ENCODE results near the gene SMG6.

Gene SMG6

DNA sequence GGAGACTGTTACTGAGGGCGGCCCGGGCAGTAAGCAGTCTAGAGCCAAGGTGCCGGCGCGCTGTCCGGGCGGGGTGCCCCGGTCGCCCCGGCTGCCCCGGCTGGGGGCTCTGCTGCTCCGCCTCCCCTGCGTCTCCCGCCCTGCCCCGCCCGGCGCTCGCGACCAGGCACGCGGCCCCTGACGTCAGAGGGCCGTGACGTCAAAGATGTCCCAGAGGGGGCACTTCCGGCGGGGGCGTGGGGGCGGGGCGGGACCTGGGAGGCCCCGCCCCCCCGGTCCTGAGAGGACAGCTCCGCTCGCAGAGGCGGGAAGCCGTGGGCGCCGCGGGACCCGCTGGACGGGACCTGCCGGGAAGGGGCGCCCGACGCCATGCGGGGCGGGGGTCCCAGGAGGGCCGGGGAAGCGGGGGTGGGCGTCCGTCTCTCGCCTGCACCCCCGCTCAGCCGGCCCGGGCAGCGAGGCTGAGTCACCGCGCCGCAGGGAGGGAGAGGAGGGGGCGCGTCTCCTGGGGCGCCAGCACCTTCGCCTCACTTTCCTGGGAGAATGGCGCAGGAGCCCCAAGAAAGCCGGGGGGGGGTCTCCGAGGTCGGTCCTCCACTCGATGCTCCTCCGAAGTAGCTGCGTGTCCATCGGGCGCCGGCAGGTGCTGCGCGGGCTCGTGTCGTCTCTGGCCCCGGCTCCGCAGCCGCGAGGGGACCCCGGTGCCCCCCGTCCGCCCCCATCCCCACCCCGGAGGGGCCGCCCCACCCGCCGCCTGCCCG is 253.1 kb downstream of the SMG6 start (continued):
- TF ChIP-seq ZBTB8A (tag by site-specific recombination; IDR thresholded peaks at IDR 0.05), result 0 out of 2 replicates have a peak, but pooled peaks have one; percentile 36
- TF ChIP-seq, protein P1, sequence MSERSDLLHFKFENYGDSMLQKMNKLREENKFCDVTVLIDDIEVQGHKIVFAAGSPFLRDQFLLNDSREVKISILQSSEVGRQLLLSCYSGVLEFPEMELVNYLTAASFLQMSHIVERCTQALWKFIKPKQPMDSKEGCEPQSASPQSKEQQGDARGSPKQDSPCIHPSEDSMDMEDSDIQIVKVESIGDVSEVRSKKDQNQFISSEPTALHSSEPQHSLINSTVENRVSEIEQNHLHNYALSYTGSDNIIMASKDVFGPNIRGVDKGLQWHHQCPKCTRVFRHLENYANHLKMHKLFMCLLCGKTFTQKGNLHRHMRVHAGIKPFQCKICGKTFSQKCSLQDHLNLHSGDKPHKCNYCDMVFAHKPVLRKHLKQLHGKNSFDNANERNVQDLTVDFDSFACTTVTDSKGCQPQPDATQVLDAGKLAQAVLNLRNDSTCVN (tag by site-specific recombination; optimal IDR thresholded peaks at IDR 0.05), result peak; percentile 50
- peak; percentile 82 for TF ChIP-seq KLF10 (tag by site-specific recombination; IDR thresholded peaks at IDR 0.05)
- no peak for TF ChIP-seq ZNF549 (tag by site-specific recombination; IDR thresholded peaks at IDR 0.05)
- TF ChIP-seq ZNF704 (tag by site-specific recombination; IDR thresholded peaks at IDR 0.05), result no peak
- no peak for TF ChIP-seq ZNF350 (tag by site-specific recombination; IDR thresholded peaks at IDR 0.05)
- TF ChIP-seq ZBTB7A (tag by site-specific recombination; IDR thresholded peaks at IDR 0.05; ENCODE audit: low read depth), result no peak
- TF ChIP-seq, protein P2, sequence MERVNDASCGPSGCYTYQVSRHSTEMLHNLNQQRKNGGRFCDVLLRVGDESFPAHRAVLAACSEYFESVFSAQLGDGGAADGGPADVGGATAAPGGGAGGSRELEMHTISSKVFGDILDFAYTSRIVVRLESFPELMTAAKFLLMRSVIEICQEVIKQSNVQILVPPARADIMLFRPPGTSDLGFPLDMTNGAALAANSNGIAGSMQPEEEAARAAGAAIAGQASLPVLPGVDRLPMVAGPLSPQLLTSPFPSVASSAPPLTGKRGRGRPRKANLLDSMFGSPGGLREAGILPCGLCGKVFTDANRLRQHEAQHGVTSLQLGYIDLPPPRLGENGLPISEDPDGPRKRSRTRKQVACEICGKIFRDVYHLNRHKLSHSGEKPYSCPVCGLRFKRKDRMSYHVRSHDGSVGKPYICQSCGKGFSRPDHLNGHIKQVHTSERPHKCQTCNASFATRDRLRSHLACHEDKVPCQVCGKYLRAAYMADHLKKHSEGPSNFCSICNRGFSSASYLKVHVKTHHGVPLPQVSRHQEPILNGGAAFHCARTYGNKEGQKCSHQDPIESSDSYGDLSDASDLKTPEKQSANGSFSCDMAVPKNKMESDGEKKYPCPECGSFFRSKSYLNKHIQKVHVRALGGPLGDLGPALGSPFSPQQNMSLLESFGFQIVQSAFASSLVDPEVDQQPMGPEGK (tag by site-specific recombination; IDR thresholded peaks at IDR 0.05), result peak; percentile 88
- TF ChIP-seq ZNF221 (tag by site-specific recombination; IDR thresholded peaks at IDR 0.05; ENCODE audit: borderline replicate concordance), result no peak
- TF ChIP-seq SP3 (tag by site-specific recombination; IDR thresholded peaks at IDR 0.05), result peak; percentile 65
- peak; percentile 57 for TF ChIP-seq EGR2 (tag by site-specific recombination; IDR thresholded peaks at IDR 0.05; ENCODE audit: low read depth)
- peak; percentile 61 for TF ChIP-seq GLIS1 (tag by site-specific recombination; IDR thresholded peaks at IDR 0.05)
- no peak for TF ChIP-seq ZNF664 (tag by site-specific recombination; IDR thresholded peaks at IDR 0.05)
- peak; percentile 99 for TF ChIP-seq ZNF629 (tag by site-specific recombination; IDR thresholded peaks at IDR 0.05)
- no peak for TF ChIP-seq HOXA7 (CRISPR knock-in tag; IDR thresholded peaks at IDR 0.05; ENCODE audit: borderline replicate concordance)
- TF ChIP-seq, protein P3, sequence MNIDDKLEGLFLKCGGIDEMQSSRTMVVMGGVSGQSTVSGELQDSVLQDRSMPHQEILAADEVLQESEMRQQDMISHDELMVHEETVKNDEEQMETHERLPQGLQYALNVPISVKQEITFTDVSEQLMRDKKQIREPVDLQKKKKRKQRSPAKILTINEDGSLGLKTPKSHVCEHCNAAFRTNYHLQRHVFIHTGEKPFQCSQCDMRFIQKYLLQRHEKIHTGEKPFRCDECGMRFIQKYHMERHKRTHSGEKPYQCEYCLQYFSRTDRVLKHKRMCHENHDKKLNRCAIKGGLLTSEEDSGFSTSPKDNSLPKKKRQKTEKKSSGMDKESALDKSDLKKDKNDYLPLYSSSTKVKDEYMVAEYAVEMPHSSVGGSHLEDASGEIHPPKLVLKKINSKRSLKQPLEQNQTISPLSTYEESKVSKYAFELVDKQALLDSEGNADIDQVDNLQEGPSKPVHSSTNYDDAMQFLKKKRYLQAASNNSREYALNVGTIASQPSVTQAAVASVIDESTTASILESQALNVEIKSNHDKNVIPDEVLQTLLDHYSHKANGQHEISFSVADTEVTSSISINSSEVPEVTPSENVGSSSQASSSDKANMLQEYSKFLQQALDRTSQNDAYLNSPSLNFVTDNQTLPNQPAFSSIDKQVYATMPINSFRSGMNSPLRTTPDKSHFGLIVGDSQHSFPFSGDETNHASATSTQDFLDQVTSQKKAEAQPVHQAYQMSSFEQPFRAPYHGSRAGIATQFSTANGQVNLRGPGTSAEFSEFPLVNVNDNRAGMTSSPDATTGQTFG (tag by site-specific recombination; IDR thresholded peaks at IDR 0.05; ENCODE audit: borderline replicate concordance), result no peak
- TF ChIP-seq ZNF398 (tag by site-specific recombination; IDR thresholded peaks at IDR 0.05), result peak; percentile 57; the same call in 1 of the 2 replicates
- TF ChIP-seq ZNF223 (tag by site-specific recombination; IDR thresholded peaks at IDR 0.05), result 0 out of 2 replicates have a peak, but pooled peaks have one; percentile 43
- peak; percentile 61; the same call in 1 of the 2 replicates for TF ChIP-seq KLF8 (tag by site-specific recombination; IDR thresholded peaks at IDR 0.05)
- TF ChIP-seq ZNF335 (tag by site-specific recombination; conservative IDR thresholded peaks at IDR 0.05), result peak; percentile 72
- TF ChIP-seq SP2 (tag by site-specific recombination; IDR thresholded peaks at IDR 0.05), result peak; percentile 57
- TF ChIP-seq OSR2 (tag by site-specific recombination; IDR thresholded peaks at IDR 0.05), result no peak
- TF ChIP-seq ZBTB10 (tag by site-specific recombination; IDR thresholded peaks at IDR 0.05), result 0 out of 2 replicates have a peak, but pooled peaks have one; percentile 51
- no peak for TF ChIP-seq ZNF473 (tag by site-specific recombination; IDR thresholded peaks at IDR 0.05)
- no peak for TF ChIP-seq ZXDB (tag by site-specific recombination; IDR thresholded peaks at IDR 0.05)
- peak; percentile 58; the same call in 1 of the 2 replicates for TF ChIP-seq ZNF423 (tag by site-specific recombination; IDR thresholded peaks at IDR 0.05)
- no peak for TF ChIP-seq ZFP37 (tag by site-specific recombination; IDR thresholded peaks at IDR 0.05)
- TF ChIP-seq ZBTB21 (tag by site-specific recombination; IDR thresholded peaks at IDR 0.05), result peak; percentile 96
- peak; percentile 29; the same call in 1 of the 2 replicates for TF ChIP-seq ZNF561 (tag by site-specific recombination; IDR thresholded peaks at IDR 0.05; ENCODE audit: borderline replicate concordance)
